Chondrocyte (in vitro differentiated cells): Measurements from ENCODE around the gene SLC18A3. TPM values are rescaled to one million over a fixed set of nuclear protein-coding genes. Genes with fewer than 3 reads are reported as not detected.

Source experiments
- DNase-seq: peaks from one replicate; pipeline ENCODE4 v3.0.0; 2021; ENCODE audit warnings: mixed read lengths, low spot score
- H3K27ac Mint-ChIP-seq: one replicate; pipeline ENCODE4 v1.8.0; 2021; ENCODE audit warnings: mild to moderate bottlenecking, moderate library complexity, mixed read lengths; ENCODE audit not compliant: unreplicated experiment
- H3K27me3 Mint-ChIP-seq: 2 replicates; pipeline ENCODE4 v1.8.0; 2021; ENCODE audit warnings: low read depth, mixed read lengths
- H3K36me3 Mint-ChIP-seq: 2 replicates; pipeline ENCODE4 v1.8.0; 2021; ENCODE audit warnings: low read depth, mixed read lengths
- H3K4me1 Mint-ChIP-seq: 2 replicates; pipeline ENCODE4 v1.8.0; 2021; ENCODE audit warnings: low read depth, mild to moderate bottlenecking, mixed read lengths
- H3K4me3 Mint-ChIP-seq: one replicate; pipeline ENCODE4 v1.8.0; 2021; ENCODE audit warnings: mild to moderate bottlenecking, moderate library complexity, mixed read lengths; ENCODE audit not compliant: unreplicated experiment
- H3K9me3 Mint-ChIP-seq: 2 replicates; pipeline ENCODE4 v1.8.0; 2021; ENCODE audit warnings: low read depth, mixed read lengths
- CTCF ChIP-seq: fragments of 200-600 bp; sonication (generic); IDR thresholded peaks from 2 replicates; pipeline ENCODE4 v1.5.0; 2021; ENCODE audit warnings: antibody characterized with exemption, mild to moderate bottlenecking, moderate library complexity
- total RNA-seq: library from RNA; stranded (reverse); gene quantifications from 3 replicates; pipeline ENCODE4 v1.2.1, GENCODE V29; 2021

Gene SLC18A3
- total RNA-seq, 1 donor from 2014 or later, result not detected

GRCh38 chr10:49621561-49621960, 11.5 kb downstream of the SLC18A3 start:
- Mint-ChIP-seq H3K27me3 (peaks cover 65% of the 10 kb centered on the region), H3K9me3 (no peaks in the 10 kb centered on the region), H3K36me3 (no peaks in the 10 kb centered on the region), H3K4me1 (no peaks in the 10 kb centered on the region), H3K4me3 (no peak overlapping the region), H3K27ac (no peak overlapping the region)
- TF ChIP-seq CTCF, result no peak
- DNase-seq, result peak; percentile 25

- H3K4me1 Mint-ChIP-seq, result no peaks in the 10 kb centered on the region
- H3K27ac Mint-ChIP-seq, result no peak overlapping the region
- H3K4me3 Mint-ChIP-seq, result no peak overlapping the region
- no peak for TF ChIP-seq CTCF
- DNase-seq, result peak; percentile 41
- no peaks in the 10 kb centered on the region for H3K36me3 Mint-ChIP-seq
- no peaks in the 10 kb centered on the region for H3K9me3 Mint-ChIP-seq
- peaks cover 53% of the 10 kb centered on the region for H3K27me3 Mint-ChIP-seq
Observed at GRCh38 chr10:49622426-49623425, 12.6 kb downstream of the SLC18A3 start.

GRCh38 chr10:49624629-49625028, 14.5 kb downstream of the SLC18A3 start:
- Mint-ChIP-seq H3K27me3 (peaks cover 36% of the 10 kb centered on the region), H3K4me1 (no peaks in the 10 kb centered on the region), H3K4me3 (no peak overlapping the region), H3K36me3 (no peaks in the 10 kb centered on the region), H3K9me3 (no peaks in the 10 kb centered on the region), H3K27ac (no peak overlapping the region)
- DNase-seq, result no peak
- TF ChIP-seq CTCF, result no peak

- Mint-ChIP-seq H3K4me1 (no peaks in the 10 kb centered on the region), H3K27ac (no peak overlapping the region), H3K4me3 (no peak overlapping the region), H3K9me3 (no peaks in the 10 kb centered on the region), H3K36me3 (no peaks in the 10 kb centered on the region), H3K27me3 (peaks cover 29% of the 10 kb centered on the region)
- TF ChIP-seq CTCF, result no peak
- peak; percentile 75 for DNase-seq
Observed at GRCh38 chr10:49625411-49625810, 15.3 kb downstream of the SLC18A3 start.

- no peaks in the 10 kb centered on the region for H3K4me1 Mint-ChIP-seq
- no peak for TF ChIP-seq CTCF
- H3K9me3 Mint-ChIP-seq, result no peaks in the 10 kb centered on the region
- H3K27ac Mint-ChIP-seq, result no peak overlapping the region
- no peaks in the 10 kb centered on the region for H3K36me3 Mint-ChIP-seq
- no peak for DNase-seq
- H3K4me3 Mint-ChIP-seq, result no peak overlapping the region
- H3K27me3 Mint-ChIP-seq, result peaks cover 28% of the 10 kb centered on the region
Observed at GRCh38 chr10:49627038-49627437, 16.9 kb downstream of the SLC18A3 start.
